ENCODE measurements around the gene MPDU1.

DNA sequence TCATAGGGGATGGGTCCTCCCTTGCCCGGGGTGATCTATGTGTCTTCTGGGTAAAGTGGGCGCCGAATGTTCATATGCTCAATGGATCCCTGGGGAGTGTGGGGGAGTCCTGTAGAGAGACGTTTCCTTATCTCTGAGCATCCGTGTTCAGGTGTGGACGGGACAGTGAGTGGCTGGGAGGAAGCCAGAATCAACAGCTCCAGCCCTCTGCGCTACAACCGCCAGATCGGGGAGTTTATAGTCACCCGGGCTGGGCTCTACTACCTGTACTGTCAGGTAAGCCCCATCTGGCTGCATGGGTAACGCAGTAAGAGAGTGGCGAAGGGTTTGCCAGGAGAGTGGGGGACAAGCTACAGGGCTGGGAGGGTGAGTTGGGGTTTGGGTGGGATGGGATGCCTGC lies 27.0 kb upstream of the MPDU1 start:
- TF ChIP-seq, protein P1, sequence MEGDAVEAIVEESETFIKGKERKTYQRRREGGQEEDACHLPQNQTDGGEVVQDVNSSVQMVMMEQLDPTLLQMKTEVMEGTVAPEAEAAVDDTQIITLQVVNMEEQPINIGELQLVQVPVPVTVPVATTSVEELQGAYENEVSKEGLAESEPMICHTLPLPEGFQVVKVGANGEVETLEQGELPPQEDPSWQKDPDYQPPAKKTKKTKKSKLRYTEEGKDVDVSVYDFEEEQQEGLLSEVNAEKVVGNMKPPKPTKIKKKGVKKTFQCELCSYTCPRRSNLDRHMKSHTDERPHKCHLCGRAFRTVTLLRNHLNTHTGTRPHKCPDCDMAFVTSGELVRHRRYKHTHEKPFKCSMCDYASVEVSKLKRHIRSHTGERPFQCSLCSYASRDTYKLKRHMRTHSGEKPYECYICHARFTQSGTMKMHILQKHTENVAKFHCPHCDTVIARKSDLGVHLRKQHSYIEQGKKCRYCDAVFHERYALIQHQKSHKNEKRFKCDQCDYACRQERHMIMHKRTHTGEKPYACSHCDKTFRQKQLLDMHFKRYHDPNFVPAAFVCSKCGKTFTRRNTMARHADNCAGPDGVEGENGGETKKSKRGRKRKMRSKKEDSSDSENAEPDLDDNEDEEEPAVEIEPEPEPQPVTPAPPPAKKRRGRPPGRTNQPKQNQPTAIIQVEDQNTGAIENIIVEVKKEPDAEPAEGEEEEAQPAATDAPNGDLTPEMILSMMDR (CRISPR knock-in tag; IDR thresholded peaks at IDR 0.05), result no peak
- TF ChIP-seq SNRNP70 (IDR thresholded peaks at IDR 0.05; ENCODE audit: low read depth, low read length) (no peak), POLR2AphosphoS5 (IDR thresholded peaks at IDR 0.05; ENCODE audit: low read depth, low read length) (no peak), MXI1 (IDR thresholded peaks at IDR 0.05; ENCODE audit: borderline replicate concordance, low read depth, low read length) (no peak), BATF2 (CRISPR knock-in tag; IDR thresholded peaks at IDR 0.05) (no peak), SIX1 (CRISPR knock-in tag; IDR thresholded peaks at IDR 0.05; ENCODE audit: borderline replicate concordance) (no peak), FOSL2 (CRISPR knock-in tag; IDR thresholded peaks at IDR 0.05) (no peak), ZNF281 (CRISPR knock-in tag; IDR thresholded peaks at IDR 0.05; ENCODE audit: borderline replicate concordance) (no peak), PCBP2 (optimal IDR thresholded peaks at IDR 0.05; ENCODE audit: low read depth, low read length, poor library complexity, severe bottlenecking) (no peak)
- TF ChIP-seq, protein P2, sequence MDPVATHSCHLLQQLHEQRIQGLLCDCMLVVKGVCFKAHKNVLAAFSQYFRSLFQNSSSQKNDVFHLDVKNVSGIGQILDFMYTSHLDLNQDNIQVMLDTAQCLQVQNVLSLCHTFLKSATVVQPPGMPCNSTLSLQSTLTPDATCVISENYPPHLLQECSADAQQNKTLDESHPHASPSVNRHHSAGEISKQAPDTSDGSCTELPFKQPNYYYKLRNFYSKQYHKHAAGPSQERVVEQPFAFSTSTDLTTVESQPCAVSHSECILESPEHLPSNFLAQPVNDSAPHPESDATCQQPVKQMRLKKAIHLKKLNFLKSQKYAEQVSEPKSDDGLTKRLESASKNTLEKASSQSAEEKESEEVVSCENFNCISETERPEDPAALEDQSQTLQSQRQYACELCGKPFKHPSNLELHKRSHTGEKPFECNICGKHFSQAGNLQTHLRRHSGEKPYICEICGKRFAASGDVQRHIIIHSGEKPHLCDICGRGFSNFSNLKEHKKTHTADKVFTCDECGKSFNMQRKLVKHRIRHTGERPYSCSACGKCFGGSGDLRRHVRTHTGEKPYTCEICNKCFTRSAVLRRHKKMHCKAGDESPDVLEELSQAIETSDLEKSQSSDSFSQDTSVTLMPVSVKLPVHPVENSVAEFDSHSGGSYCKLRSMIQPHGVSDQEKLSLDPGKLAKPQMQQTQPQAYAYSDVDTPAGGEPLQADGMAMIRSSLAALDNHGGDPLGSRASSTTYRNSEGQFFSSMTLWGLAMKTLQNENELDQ (CRISPR knock-in tag; IDR thresholded peaks at IDR 0.05; ENCODE audit: borderline replicate concordance), result no peak

Measured in HepG2 (cell line).